Left forelimb (tissue), 1 donor: ENCODE measurements around the gene MYO1B.

ENCODE experiments used
- DNase-seq: peaks from one replicate; pipeline ENCODE4 v3.0.0-alpha.2; 2018; ENCODE audit warnings: low spot score

Gene MYO1B

DNA sequence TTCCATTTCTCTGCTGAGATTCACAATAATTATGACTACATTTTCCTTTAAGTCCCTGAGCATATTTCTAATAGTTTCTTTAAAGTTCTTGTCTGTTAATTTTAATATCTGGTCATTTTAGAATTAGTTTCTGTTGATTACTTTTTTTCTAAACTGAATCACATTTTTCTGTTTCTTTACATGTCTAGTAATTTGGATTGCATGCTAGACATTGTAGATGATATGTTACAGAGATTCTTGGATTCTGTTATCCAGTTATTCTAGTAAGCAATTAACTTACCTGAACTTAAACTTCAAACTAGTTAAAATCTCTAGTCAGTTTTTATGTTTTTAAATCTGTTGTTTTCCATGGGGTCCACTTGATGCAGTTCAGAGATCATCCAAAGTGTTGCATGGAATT is 214.0 kb downstream of the MYO1B start:
- no peak for DNase-seq

- DNase-seq: no peak
These were observed 217.2 kb downstream of the MYO1B start for GRCh38 chr2:191462370-191462769.

DNA sequence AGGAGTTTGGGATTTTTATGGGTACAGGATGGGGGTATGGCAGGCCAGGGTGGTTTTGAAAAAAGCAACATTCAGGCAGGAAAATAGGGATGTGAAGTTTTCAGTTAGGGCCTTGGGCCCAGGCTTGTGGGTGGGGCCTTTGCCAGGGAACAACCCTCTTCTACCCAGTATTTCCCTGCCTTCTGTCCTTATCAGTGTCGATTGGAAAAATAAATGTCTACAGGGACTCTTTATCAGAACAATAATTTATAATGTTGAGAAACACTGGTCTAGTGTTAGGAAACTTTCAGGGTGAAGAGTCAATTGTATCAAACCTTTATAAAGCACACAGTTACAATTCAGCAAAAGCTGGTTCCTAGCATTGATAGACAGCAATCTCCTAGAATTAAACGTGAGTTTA is 218.6 kb downstream of the MYO1B start:
- DNase-seq: no peak

- DNase-seq: no peak
These were observed 220.7 kb downstream of the MYO1B start for GRCh38 chr2:191465766-191466420.

DNA sequence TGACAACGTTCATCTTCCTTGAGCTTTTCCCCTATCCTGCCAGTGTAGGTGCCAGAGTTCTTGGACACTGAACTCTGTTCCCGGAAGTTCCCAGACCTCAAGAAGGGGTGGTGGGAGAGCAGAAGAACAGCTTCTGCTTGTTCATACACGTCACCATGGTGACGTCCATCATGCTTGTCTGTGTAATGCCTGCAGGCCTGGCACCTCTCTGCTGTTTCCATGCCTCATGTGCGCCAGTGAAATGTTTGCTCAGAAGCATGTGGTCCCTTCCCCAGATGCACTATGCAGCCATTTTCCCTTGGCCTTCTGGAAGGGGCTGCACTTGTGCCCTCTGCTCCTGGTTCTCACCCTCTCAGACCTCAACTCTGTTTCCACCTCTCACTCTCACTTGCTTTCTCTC is 221.9 kb downstream of the MYO1B start:
- no peak for DNase-seq

DNA sequence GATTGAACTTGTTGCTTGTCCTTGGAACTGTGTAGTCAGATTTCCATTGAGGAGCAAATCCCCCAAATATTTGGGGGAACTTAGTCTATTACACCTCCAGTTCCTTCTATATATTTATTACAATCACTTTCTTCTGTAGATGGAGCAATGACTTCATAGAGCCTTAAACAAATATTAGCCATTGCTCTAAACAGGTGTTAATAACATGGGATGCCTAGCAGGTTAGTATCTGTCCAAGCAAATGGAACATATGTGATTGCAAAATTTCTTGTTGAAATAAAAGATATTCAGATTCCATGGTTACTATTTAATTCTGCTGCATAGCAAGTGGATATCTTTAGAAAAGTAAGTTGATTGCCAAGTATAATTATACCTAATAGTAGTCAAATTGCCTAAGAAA is 225.1 kb downstream of the MYO1B start:
- DNase-seq: no peak

DNA sequence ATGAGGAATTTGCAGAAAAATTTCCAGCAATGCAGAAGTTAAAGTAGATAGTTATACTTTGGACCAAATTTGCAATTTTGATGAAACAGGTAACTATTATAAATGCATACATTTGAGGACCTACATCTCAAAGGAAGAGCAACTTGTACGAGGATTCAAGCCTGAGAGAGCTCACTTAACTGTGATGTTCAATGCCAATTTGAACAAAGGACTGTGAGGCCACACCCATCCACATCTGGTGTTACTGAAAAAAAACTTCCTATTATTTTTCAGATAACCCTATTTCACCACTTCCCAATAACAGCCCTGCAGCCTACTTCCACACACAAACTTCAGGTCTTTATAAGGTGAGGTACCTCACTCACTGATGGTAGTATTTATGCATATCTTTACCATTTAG is 229.3 kb downstream of the MYO1B start:
- no peak for DNase-seq
